IPS DF 19.7 (cell line): ENCODE results near the gene IL17RC.
"Not testable (repeated sequence)": the region's sequence is repeated elsewhere in the genome, so short reads cannot be mapped to it uniquely, and the experiment has no call there.

Experiments used
- DNase-seq: peaks from one replicate; pipeline ENCODE4 v3.0.0-alpha.2; 2013; ENCODE audit warnings: low read depth, low spot score

IL17RC gene

GRCh38 chr3:9895715-9896114 lies 21.2 kb upstream of the IL17RC start:
- DNase-seq, result not testable (repeated sequence)

DNA sequence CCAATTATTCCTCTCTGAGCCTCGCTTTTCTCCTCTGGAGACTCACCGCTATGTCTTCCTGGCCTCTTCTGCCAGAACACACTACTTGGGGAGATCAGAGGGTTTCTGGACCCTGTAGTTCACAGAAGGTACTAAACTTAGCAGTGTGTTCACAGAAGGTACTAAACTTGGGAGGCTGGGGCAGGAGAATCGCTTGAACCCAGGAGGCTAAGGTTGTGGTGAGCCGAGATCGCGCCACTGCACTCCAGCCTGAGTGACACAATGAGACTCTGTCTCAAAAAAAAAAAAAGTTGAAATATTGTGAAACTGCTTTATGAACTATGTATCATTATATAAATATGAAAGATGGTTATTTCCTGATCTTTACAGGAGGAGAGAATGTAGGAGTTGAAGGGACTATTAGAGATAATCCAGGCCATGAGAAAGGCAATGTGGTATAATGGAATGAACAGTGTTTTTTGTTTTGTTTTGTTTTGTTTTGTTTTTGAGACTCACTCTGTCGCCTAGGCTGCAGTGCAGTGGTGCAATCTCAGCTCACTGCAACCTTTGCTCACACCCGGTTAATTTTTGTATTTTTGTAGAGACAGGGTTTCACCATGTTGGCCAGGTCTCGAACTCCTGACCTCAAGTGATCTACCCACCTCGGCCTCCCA lies 20.0 kb upstream of the IL17RC start:
- not testable (repeated sequence) for DNase-seq

GRCh38 chr3:9897408-9898372 lies 19.2 kb upstream of the IL17RC start:
- DNase-seq, result no peak

GRCh38 chr3:9898467-9899241 lies 18.2 kb upstream of the IL17RC start:
- DNase-seq, result no peak

GRCh38 chr3:9899289-9899791 lies 17.6 kb upstream of the IL17RC start:
- DNase-seq, result no peak

- not testable (repeated sequence) for DNase-seq
Measured at GRCh38 chr3:9900965-9901415, 15.9 kb upstream of the IL17RC start.

- no peak for DNase-seq
Measured at GRCh38 chr3:9901967-9902366, 14.9 kb upstream of the IL17RC start.

DNA sequence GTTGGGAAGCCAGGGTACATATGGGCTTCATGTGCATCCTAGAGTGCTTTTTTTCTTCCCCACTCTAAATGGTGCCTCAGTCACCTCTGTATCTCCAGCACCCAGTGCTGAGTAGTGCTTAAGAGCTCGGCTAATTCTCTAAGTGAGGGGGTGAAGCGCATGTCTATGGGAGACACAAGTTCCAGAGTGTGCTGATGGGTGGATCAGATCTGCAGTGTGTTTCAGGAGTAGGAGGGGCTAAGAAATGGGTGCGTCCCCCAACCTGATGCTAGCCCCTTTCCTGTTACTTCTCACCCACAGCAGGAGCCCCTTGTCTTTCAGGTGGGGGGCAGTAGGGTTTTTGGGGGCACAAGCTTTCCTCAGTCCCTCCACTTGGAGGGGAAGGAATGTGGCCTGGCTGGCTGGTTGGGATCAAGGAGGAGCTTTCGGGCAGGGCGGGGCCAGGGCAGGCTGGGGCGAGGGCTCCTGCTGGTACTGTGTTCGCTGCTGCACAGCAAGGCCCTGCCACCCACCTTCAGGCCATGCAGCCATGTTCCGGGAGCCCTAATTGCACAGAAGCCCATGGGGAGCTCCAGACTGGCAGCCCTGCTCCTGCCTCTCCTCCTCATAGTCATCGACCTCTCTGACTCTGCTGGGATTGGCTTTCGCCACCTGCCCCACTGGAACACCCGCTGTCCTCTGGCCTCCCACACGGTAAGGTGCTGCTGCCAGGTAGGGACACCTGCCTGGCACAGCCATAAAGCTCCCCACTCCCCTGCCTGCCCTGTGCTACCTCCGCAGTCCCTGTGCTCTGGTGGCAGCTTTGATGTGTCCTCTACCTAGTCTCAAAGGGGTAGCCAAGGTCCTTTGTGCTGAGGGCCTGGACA lies 14.3 kb upstream of the IL17RC start, which contains the start of gene IL17RE:
Gene IL17RE (plus strand): TSS at position 477 of the 866 bp plus-strand sequence. CDS start 85 bp downstream, at position 562.
- DNase-seq, result no peak

GRCh38 chr3:9903238-9903624 lies 13.7 kb upstream of the IL17RC start:
- DNase-seq, result no peak

DNA sequence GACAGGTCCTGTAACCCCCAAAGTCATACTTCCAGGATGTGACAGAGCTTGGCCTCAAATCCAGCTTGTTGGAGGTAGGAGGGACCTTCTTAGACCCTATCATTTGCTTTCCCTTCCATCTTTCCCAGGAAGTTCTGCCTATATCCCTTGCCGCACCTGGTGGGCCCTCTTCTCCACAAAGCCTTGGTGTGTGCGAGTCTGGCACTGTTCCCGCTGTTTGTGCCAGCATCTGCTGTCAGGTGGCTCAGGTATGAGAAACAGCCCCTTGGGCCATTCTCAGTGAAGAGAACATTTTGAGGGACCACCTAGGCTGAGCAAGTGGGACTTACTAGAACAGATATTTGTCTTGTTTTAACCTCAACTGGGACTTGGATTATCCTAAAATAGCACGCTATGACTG lies 13.0 kb upstream of the IL17RC start:
- DNase-seq, result no peak

DNA sequence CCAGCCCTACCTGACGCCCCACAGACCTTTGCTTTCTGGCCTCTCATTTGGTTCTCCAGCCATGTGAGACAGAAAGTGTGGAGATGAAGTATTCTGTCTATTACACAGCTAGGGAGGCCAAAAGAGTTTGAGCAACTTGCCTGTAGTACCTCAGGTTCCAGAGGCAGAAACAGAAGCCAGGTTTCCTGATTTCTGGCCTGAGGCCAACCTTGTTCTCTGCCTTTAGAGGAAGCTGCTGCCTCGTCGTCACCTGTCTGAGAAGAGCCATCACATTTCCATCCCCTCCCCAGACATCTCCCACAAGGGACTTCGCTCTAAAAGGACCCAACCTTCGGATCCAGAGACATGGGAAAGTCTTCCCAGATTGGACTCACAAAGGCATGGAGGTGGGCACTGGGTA lies 10.4 kb upstream of the IL17RC start:
- no peak for DNase-seq

DNA sequence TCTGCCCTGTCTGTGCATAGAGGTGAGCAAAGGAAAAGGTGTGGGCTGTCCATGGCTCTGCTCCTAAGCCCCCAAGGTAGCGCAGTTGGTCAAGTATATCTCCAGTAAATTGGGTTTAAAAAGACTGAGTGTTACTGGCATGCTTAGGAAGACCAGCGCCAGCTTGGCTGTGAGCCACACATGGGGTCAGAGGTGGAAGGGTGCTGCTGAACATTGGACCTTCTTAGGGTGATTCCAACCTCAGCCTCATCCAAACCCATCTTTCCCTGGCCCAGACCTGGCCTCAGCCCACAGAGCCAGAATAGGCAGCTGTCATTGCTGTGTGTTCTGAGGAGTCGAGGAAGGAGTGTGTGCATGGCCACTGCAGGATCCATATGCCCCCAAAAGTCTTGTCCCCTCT lies 8.6 kb upstream of the IL17RC start:
- no peak for DNase-seq

- no peak for DNase-seq
Measured at GRCh38 chr3:9909221-9910013, 7.5 kb upstream of the IL17RC start.

DNA sequence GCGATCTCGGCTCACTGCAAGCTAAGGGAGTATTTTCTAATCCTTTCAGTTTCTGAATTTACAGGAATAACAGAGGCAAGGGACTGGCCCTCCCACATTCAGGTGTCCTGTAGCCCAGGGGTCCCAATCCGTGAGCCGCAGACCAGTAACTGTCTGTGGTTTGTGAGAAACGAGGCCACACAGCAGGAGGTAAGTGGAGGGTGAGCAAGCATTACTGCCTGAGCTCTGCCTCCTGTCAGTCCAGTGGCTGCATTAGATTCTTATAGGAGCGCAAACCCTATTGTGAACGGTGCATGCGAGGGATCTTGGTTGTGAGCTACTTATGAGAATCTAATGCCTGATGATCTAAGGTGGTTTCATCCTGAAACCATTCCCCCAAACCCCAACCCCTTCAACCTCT lies 5.0 kb upstream of the IL17RC start:
- DNase-seq, result no peak

DNA sequence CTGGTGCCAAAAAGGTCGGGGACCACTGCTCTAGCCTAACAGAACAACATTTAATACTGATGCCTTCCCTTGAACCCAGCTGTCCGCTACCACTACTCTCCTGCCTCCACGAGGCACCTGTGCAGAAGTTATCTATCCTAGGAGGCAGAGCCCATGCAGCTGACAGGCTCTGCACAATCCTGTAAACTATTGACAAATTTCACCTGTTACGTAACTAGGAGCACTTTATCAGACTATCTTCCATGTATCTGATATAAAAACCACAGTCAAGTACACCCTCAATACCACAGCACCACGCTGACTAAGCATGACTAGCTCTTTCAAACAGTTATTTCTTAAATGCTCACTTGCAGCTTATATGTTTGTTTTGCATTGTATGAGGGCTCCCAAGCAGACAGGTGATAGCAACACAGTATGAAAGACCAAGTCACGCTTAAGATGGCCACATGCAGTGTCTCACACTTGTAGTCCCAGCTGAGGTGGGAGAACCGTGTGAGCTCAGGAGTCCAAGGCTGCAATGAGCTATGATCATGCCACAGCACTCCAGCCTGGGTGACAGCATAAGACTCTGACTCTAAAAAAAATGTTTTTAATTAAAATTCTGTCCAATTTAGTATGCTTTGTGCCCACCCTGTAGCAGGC lies 4.5 kb upstream of the IL17RC start:
- DNase-seq, result no peak

GRCh38 chr3:9913601-9914000 lies 3.3 kb upstream of the IL17RC start:
- no peak for DNase-seq

GRCh38 chr3:9914011-9914410 lies 2.9 kb upstream of the IL17RC start:
- DNase-seq, result no peak

- no peak for DNase-seq
Measured at GRCh38 chr3:9914559-9915253, 2.2 kb upstream of the IL17RC start.
